BJ (cell line): ENCODE data around the gene GFER. TPM values are rescaled to one million over a fixed set of nuclear protein-coding genes. Genes with fewer than 3 reads are reported as not detected.
A peak's percentile ranks its signal among the peaks of the same experiment; 100 is the strongest.

Source experiments
- CTCF ChIA-PET: fragments of 350-600 bp; formaldehyde crosslinking; extraction: SDS; loops from one replicate; lab custom pipeline; 2021; ENCODE audit warnings: antibody characterized with exemption, inconsistent platforms; lab: Yijun Ruan, JAX
- POLR2A ChIA-PET: fragments of 300-600 bp; sonication (Branson Sonifier 250); formaldehyde crosslinking; extraction: SDS; loops from one replicate; lab custom pipeline; 2021; ENCODE audit warnings: antibody characterized with exemption; lab: Charles Lee
- DNase-seq: peaks from one replicate; pipeline ENCODE4 v3.0.0-alpha.2; 2011; ENCODE audit warnings: low read depth
- H3K27me3 ChIP-seq: 2 replicates; pipeline ENCODE4 v1.6.0; 2011; ENCODE audit warnings: low read length; ENCODE audit not compliant: control insufficient read depth, insufficient read depth
- H3K36me3 ChIP-seq: 2 replicates; pipeline ENCODE4 v1.5.1; 2011; ENCODE audit warnings: low read length; ENCODE audit not compliant: control insufficient read depth, insufficient read depth
- H3K4me3 ChIP-seq: 2 replicates; pipeline ENCODE4 v1.5.1; 2011; ENCODE audit warnings: low read depth, mild to moderate bottlenecking, control low read depth, low read length
- polyA plus RNA-seq: library from polyadenylated mRNA; depleted of rRNA; stranded (reverse); fragments of >200 nt; gene quantifications from 2 replicates; pipeline ENCODE4 v1.2.3, GENCODE V29; 2011
- TF ChIP-seq, protein P1 (sequence below): IDR thresholded peaks from 2 replicates; pipeline ENCODE4 v1.5.1; 2011; ENCODE audit warnings: low read depth, mild to moderate bottlenecking, control low read depth, inconsistent platforms, low read length, moderate library complexity; ENCODE audit not compliant: insufficient read depth

GFER gene
- polyA plus RNA-seq, 1 experiment: 19.8 TPM

DNA sequence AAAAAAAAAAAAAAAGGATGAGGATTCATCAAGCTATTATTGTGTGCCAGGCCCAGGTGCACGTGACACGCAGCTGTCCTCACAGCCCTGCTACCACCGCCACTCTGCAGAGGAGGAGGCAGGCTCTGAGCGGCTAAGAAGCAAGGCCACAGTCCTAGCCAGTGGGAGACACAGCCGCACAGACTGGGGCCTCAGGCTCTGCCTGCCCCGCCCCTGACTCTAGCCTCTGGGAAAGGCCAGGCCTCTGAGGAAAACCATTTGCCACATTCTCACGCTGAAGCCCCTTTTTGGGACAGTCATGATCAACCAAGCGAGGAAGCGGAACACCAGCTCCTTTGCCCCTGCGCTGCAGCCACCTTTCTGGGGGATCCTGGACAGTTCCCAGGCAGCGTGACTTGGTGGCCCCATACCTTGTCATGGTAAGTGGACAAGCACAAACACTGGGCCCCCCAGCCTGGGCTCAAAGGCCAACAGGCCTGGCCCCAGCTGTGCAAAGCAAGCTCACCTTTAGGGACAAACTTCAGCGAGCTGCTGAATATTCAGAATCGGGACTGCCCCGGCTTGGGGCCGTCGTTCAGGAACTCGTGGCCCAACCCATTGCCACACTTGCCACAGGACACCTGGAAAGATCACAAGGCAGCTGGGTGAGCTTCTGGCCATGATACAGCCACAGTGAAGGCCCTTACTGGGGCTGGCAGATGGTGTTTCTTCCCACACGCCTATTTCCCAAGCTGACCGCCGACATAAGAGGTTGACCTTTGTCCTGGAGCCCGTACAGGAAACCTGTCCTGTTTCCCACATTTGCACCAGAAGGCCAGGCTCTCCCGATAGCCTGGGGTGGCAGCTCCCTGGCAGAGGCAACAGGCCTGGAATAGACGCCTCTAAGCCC lies 43.5 kb upstream of the GFER start:
- TF ChIP-seq, protein P1, sequence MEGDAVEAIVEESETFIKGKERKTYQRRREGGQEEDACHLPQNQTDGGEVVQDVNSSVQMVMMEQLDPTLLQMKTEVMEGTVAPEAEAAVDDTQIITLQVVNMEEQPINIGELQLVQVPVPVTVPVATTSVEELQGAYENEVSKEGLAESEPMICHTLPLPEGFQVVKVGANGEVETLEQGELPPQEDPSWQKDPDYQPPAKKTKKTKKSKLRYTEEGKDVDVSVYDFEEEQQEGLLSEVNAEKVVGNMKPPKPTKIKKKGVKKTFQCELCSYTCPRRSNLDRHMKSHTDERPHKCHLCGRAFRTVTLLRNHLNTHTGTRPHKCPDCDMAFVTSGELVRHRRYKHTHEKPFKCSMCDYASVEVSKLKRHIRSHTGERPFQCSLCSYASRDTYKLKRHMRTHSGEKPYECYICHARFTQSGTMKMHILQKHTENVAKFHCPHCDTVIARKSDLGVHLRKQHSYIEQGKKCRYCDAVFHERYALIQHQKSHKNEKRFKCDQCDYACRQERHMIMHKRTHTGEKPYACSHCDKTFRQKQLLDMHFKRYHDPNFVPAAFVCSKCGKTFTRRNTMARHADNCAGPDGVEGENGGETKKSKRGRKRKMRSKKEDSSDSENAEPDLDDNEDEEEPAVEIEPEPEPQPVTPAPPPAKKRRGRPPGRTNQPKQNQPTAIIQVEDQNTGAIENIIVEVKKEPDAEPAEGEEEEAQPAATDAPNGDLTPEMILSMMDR: no peak
- ChIA-PET CTCF (interaction anchor here (1.7 to 2.7 kb wide), 2 partner anchors 11 to 76 kb away, joined by 5 to 21 read pairs; no protein-coding TSS in a partner anchor), POLR2A (interaction anchor here (0.9 kb wide), 1 partner anchor 24 kb away, joined by 10 read pairs; the partner anchor contains the start of gene RPS2)
- no peak for DNase-seq
- peaks cover 19% of the 10 kb centered on the region for H3K36me3 ChIP-seq
- no peaks in the 10 kb centered on the region for H3K27me3 ChIP-seq
- no peak overlapping the region for H3K4me3 ChIP-seq

DNA sequence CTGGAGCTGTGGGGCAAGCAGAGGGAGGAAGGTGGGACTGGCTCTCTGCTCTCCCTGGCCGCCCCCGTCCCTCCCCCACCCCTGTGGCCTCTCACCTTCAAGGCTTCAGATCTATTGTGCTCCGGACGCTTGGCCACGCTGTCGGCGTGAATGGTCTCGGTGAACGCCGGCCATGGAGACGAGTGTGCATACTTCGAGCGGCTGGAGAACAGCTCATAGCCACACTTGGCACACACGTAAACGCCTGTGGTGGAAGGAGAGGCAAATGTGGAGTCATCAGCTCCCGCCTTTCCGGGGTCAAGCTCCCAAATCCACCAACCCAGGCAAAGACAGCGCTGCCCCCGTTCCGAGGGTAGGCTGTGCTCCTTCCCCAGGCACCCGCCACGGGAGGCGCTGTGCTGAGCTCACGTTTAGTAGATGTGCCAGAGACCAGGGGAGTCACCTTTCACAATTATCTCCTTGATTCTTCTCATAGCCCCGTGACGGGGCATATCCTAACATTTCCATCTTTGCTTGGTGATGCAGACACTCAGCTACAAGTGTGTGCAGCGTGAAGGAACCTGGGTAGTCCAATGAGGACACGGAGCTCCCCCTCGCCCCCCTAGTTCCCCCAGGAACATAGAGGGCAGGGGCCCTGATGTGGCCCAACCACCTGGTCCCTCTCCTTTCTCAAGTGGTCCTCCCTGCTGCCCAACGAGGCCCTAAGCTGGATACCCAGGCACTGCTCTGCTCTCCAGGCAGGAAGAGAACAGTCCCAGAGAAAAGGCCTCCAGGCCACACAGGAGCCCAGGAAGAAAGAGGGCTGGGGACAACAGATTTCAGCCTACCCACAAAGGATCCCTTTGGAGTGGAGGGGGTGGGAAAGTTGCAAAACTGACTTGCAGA lies 42.6 kb upstream of the GFER start:
- no peaks in the 10 kb centered on the region for H3K27me3 ChIP-seq
- DNase-seq: no peak
- peaks cover 19% of the 10 kb centered on the region for H3K36me3 ChIP-seq
- CTCF ChIA-PET: interaction anchor here (1.7 to 2.7 kb wide), 2 partner anchors 12 to 77 kb away, joined by 5 to 21 read pairs; no protein-coding TSS in a partner anchor
- no peak overlapping the region for H3K4me3 ChIP-seq
- TF ChIP-seq, protein P1: no peak
- POLR2A ChIA-PET: interaction anchor here (0.9 kb wide), 1 partner anchor 23 kb away, joined by 10 read pairs; the partner anchor contains the start of gene RPS2

DNA sequence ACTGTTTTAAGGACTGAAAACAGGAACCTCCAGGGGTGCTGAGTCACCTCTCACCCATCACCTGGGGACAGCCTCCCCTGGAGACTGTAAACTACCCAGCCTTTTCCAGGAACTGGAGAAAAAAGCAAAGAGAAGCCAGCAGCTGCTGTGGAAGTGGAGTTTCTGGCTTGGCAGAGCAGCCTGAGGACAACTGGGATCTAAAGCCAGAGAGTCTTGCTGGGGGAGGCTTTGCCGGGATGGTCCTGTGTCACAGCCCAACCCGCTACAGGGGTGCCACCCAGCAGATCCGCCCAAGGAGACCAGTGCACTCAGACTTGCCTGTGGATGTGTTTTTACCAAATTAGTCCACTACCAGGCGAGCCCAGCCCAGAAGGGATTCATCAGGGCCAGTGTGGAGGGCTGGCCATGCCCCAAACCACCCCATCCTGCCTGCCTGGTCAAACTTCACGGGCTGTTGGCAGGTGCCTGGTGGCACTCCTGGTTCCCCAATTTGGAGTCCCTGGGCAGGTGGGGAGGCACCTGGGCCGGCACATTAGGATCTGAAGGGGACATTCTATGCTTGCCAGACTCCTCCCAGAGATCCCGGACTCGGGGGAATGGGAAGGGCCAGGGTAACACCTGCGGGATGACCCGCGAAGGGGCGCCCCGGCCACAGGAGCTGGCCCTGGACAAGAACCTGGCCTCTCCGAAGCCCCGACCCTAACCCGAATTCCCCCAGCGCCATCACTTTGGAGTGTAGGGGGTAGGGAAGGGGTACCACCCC lies 41.8 kb upstream of the GFER start:
- Histone ChIP-seq H3K27me3 (no peaks in the 10 kb centered on the region), H3K4me3 (peak overlapping the region; percentile 81), H3K36me3 (peaks cover 17% of the 10 kb centered on the region)
- ChIA-PET POLR2A (no interaction called here), CTCF (interaction anchor here (1.7 to 2.7 kb wide), 3 partner anchors 12 to 78 kb away, joined by 5 to 21 read pairs (median 18); no protein-coding TSS in a partner anchor)
- DNase-seq: no peak
- TF ChIP-seq, protein P1: no peak

DNA sequence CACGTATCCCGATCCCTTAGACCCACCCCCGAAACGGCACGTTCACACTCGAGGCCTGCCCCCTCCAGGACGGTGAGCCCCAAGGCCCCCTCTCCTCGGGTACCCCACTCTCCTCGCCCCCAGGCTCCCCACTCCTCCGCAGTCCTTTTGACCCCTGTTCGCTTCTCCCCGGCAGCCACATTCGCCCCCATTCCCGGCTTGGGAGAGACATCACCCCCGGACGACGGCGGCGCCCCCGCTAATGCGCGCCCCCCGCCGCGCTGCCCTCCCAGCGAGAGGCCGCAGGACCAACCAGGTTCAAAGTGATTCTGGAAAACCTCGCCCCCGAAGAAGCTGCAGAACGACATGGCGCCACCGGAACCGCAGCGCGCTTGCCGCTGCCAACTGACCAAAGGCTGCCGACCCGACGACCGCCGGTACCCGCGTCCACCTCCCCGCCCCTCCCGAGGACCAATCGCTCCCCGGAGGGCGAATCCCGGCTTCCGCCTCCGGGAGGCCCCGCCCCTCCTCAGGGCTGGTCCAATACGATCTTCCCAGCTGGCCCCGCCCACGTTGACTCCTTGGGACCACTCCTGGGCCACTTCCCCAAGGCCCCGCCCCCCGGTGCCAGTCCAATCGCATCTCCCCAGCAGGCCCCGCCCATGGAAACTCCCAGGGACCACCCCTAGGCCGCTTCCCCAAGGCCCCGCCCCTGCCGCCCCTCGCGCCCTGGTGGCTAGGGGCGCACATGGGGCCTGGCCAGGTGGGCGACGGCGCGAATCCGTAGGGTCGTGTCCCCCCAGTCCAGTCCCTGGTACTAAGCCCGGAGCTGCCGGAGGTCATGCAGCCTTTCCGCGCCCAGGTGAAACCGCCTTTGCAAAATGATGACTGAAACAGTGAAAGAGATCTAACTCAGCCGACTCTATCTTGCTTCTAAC lies 40.9 kb upstream of the GFER start, which contains the start of gene MSRB1:
Gene MSRB1 (minus strand): TSS at position 390 of the 917 bp plus-strand sequence. CDS start 43 bp downstream, at position 347.
- ChIA-PET POLR2A (no interaction called here), CTCF (interaction anchor here (0.5 to 2.5 kb wide), 6 partner anchors 13 to 204 kb away, joined by 3 to 18 read pairs (median 3); no protein-coding TSS in a partner anchor)
- no peaks in the 10 kb centered on the region for H3K27me3 ChIP-seq

More for the DNA sequence above, 40.9 kb upstream of the GFER start, which contains the start of gene MSRB1:
- peak; percentile 85 for DNase-seq
- Histone ChIP-seq H3K4me3 (peak within 1 kb of the TSS; percentile 81), H3K36me3 (peaks cover 17% of the 10 kb centered on the region)
- TF ChIP-seq, protein P1: no peak
